ENCODE results near the gene PTPRT. TPM values are rescaled to one million over a fixed set of nuclear protein-coding genes. Genes with fewer than 3 reads are reported as not detected.

PTPRT gene
- total RNA-seq, 3 donors from 2014 or later: 0.32 to 6.3 (median 4.9) TPM

DNA sequence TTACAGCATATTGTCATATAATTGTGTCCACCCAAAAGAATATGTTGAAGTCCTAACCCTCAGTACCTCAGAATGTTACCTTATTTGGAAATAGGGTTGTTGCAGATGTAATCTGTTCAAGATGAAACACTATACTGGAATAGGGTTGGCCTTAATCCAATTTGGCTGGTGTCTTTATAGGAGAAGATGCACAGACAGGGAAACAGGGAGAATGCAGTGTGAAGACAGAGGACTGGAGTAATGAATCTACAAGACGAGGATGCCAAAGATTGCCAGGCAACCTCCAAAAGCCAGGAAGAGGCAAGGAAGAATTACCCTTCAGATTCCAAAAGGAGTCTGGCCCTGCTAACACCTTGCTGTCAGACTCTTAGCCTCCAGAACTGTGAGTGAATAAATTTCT lies 482.9 kb downstream of the PTPRT start:
- no peak for DNase-seq (ENCODE audit: low spot score in 2 of 2)
- H3K4me1 ChIP-seq: no peaks in the 10 kb centered on the region
- no peaks in the 10 kb centered on the region for H3K27me3 ChIP-seq
- TF ChIP-seq, protein P1, sequence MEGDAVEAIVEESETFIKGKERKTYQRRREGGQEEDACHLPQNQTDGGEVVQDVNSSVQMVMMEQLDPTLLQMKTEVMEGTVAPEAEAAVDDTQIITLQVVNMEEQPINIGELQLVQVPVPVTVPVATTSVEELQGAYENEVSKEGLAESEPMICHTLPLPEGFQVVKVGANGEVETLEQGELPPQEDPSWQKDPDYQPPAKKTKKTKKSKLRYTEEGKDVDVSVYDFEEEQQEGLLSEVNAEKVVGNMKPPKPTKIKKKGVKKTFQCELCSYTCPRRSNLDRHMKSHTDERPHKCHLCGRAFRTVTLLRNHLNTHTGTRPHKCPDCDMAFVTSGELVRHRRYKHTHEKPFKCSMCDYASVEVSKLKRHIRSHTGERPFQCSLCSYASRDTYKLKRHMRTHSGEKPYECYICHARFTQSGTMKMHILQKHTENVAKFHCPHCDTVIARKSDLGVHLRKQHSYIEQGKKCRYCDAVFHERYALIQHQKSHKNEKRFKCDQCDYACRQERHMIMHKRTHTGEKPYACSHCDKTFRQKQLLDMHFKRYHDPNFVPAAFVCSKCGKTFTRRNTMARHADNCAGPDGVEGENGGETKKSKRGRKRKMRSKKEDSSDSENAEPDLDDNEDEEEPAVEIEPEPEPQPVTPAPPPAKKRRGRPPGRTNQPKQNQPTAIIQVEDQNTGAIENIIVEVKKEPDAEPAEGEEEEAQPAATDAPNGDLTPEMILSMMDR (IDR thresholded peaks at IDR 0.05): no peak
- TF ChIP-seq POLR2AphosphoS5 (IDR thresholded peaks at IDR 0.05): no peak
- TF ChIP-seq POLR2A (IDR thresholded peaks at IDR 0.05): no peak
- peaks cover 8 to 9% of the 10 kb centered on the region in 2 donors for H3K9me3 ChIP-seq
- no peak overlapping the region for H3K27ac ChIP-seq
- intact Hi-C loops (cut with DNase I; ENCODE audit: low total_unique reads): no loop called here
- no peaks in the 10 kb centered on the region for H3K36me3 ChIP-seq
- H3K4me3 ChIP-seq: no peak overlapping the region

DNA sequence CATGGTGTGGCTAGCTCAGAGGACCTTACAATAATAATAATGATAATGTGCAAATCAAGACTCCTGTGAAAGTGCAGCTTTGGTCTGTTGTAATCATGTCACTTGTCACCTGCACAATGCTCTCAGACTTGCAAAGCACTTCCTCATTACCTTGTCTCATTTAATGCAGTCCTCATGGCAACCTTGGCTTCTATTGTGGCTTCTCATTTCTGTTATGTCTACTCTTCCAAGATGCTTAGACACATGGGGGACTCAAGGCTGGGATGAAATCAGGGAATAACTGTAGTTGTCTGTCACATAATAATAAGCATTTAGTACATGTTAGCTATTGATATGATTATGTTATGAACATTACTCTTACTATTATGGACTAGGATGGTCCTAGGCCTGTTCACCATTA lies 484.2 kb downstream of the PTPRT start:
- H3K9me3 ChIP-seq: peaks cover 7% of the 10 kb centered on the region in 2 donors
- no peak for TF ChIP-seq POLR2A (IDR thresholded peaks at IDR 0.05)
- TF ChIP-seq, protein P1 (IDR thresholded peaks at IDR 0.05): no peak
- TF ChIP-seq POLR2AphosphoS5 (IDR thresholded peaks at IDR 0.05): no peak
- intact Hi-C loops (cut with DNase I; ENCODE audit: low total_unique reads): no loop called here
- no peak overlapping the region for H3K4me3 ChIP-seq
- no peaks in the 10 kb centered on the region for H3K4me1 ChIP-seq
- no peaks in the 10 kb centered on the region for H3K27me3 ChIP-seq
- no peaks in the 10 kb centered on the region for H3K36me3 ChIP-seq
- no peak for DNase-seq (ENCODE audit: low spot score in 2 of 2)
- no peak overlapping the region for H3K27ac ChIP-seq

DNA sequence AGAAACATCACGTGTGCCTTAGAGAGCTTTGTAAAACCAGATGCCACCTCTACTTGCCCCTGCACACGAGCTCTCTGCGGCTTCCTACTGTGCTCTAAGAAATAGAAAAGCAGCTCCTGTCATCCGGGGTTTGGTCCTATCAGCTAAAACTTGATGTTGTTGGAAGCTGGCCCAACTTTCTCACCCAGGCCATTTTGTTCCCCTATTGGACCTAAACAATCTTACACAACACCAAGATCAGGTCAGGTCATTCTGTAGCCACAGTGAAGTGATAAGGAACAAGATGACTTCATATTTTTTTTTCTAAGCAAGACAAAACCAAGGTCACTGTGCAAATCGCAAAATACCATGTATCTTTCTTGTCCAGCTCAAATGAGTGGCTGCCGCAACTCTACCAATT lies 486.0 kb downstream of the PTPRT start:
- TF ChIP-seq POLR2AphosphoS5 (IDR thresholded peaks at IDR 0.05) (no peak), POLR2A (IDR thresholded peaks at IDR 0.05) (no peak)
- TF ChIP-seq, protein P1 (IDR thresholded peaks at IDR 0.05): no peak
- Histone ChIP-seq H3K27me3 (no peaks in the 10 kb centered on the region), H3K4me1 (no peaks in the 10 kb centered on the region), H3K4me3 (no peak overlapping the region), H3K9me3 (no peaks in the 10 kb centered on the region), H3K36me3 (no peaks in the 10 kb centered on the region), H3K27ac (no peak overlapping the region)
- intact Hi-C loops (cut with DNase I; ENCODE audit: low total_unique reads): no loop called here
- no peak for DNase-seq (ENCODE audit: low spot score in 2 of 2)

DNA sequence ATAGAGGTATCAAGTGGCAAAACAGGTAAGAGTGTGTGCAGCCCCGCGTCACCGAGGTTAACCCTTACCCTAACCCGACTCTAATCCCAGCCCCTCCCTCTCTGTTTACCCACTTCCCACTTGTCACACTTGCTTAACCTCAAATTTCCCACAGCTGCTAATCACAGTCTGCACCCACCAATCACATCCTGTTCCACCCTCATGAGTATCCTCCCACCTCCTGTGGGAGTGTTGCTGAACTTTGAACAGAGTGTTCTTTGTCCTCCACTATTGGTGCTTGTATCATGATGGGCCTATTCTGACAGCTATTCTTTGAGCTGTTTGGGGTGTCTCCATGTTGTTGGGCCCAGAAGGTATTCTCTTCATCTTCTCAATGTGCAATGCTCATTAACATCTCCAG lies 487.8 kb downstream of the PTPRT start:
- Histone ChIP-seq H3K9me3 (no peaks in the 10 kb centered on the region), H3K4me1 (no peaks in the 10 kb centered on the region), H3K4me3 (no peak overlapping the region), H3K27me3 (no peaks in the 10 kb centered on the region), H3K27ac (no peak overlapping the region), H3K36me3 (no peaks in the 10 kb centered on the region)
- TF ChIP-seq, protein P1 (IDR thresholded peaks at IDR 0.05): no peak
- no peak for TF ChIP-seq POLR2AphosphoS5 (IDR thresholded peaks at IDR 0.05)
- no peak for TF ChIP-seq POLR2A (IDR thresholded peaks at IDR 0.05)
- no peak for DNase-seq (ENCODE audit: low spot score in 2 of 2)
- intact Hi-C loops (cut with DNase I; ENCODE audit: low total_unique reads): no loop called here

DNA sequence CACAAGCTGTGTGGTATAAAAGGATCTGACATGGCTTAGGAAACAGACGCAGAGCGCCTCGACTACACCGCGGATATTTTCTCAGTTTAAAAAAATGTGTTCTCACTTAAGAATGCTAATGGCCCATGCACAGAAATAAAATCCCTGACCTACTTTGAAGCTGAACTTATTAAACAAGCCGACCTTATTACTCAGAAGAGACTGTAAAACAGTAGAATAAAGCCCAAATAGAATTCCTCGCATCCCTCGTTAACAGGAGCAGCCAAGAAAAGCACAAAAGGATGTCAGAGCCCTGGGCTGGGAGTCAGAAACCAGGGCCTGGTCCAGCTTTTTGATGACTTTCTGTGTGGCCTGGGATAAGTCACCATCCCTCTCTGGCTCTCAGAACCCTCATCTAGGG lies 489.3 kb downstream of the PTPRT start:
- DNase-seq (ENCODE audit: low spot score in 2 of 2): no peak
- Histone ChIP-seq H3K4me3 (no peak overlapping the region), H3K36me3 (no peaks in the 10 kb centered on the region), H3K9me3 (no peaks in the 10 kb centered on the region), H3K27me3 (no peaks in the 10 kb centered on the region), H3K27ac (no peak overlapping the region), H3K4me1 (no peaks in the 10 kb centered on the region)
- intact Hi-C loops (cut with DNase I; ENCODE audit: low total_unique reads): no loop called here
- TF ChIP-seq POLR2AphosphoS5 (IDR thresholded peaks at IDR 0.05) (no peak), POLR2A (IDR thresholded peaks at IDR 0.05) (no peak)
- TF ChIP-seq, protein P1 (IDR thresholded peaks at IDR 0.05): no peak

All from breast epithelium (tissue), 4 donors.